DND-41 (cell line): ENCODE results near the gene TMEM126B.

Experiments used
- EZH2 ChIP-seq: IDR thresholded peaks from 3 replicates; pipeline ENCODE4 v1.6.1; 2012; ENCODE audit warnings: borderline replicate concordance, low read depth, mild to moderate bottlenecking, moderate library complexity, low read length, inconsistent platforms; ENCODE audit not compliant: severe bottlenecking
- TF ChIP-seq, protein P1 (sequence below): IDR thresholded peaks from 2 replicates; pipeline ENCODE4 v1.5.1; 2012; ENCODE audit warnings: borderline replicate concordance, low read length, moderate library complexity, mild to moderate bottlenecking; ENCODE audit not compliant: poor library complexity, severe bottlenecking; ENCODE audit errors: extremely low read depth

DNA sequence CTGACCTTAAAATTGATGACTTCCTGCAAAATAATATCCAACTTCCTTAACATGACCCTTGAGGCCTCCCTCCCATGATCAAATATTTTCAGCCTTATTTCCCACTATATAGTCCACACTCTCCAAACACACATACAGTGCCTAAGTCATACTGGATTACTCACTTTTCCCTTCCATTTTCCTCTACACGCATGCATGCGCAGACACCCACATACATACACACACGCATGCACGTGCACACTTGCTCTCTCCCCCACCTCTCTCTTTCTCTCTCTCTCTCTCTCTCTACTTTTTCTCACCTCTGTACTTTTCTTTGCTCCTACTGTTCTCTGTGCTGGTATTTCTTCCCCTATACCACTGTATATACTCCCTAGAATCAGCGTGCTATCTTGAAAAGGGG, 29.3 kb upstream of the TMEM126B start:
- TF ChIP-seq, protein P1, sequence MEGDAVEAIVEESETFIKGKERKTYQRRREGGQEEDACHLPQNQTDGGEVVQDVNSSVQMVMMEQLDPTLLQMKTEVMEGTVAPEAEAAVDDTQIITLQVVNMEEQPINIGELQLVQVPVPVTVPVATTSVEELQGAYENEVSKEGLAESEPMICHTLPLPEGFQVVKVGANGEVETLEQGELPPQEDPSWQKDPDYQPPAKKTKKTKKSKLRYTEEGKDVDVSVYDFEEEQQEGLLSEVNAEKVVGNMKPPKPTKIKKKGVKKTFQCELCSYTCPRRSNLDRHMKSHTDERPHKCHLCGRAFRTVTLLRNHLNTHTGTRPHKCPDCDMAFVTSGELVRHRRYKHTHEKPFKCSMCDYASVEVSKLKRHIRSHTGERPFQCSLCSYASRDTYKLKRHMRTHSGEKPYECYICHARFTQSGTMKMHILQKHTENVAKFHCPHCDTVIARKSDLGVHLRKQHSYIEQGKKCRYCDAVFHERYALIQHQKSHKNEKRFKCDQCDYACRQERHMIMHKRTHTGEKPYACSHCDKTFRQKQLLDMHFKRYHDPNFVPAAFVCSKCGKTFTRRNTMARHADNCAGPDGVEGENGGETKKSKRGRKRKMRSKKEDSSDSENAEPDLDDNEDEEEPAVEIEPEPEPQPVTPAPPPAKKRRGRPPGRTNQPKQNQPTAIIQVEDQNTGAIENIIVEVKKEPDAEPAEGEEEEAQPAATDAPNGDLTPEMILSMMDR = no peak
- TF ChIP-seq EZH2 = no peak
